WTC11 (cell line): ENCODE results near the gene SMG1.

ENCODE experiments used
- ATF1 ChIP-seq: sonication (generic); formaldehyde crosslinking; IDR thresholded peaks from 2 replicates; pipeline ENCODE4 v1.8.1; 2023; ENCODE audit warnings: mild to moderate bottlenecking, moderate library complexity, missing genetic modification reagents
- ELF4 ChIP-seq: sonication (generic); formaldehyde crosslinking; IDR thresholded peaks from 2 replicates; pipeline ENCODE4 v1.8.1; 2022; ENCODE audit warnings: low read depth, mild to moderate bottlenecking, moderate library complexity, missing genetic modification reagents
- IRF2 ChIP-seq: sonication (generic); formaldehyde crosslinking; IDR thresholded peaks from 2 replicates; pipeline ENCODE4 v1.8.0; 2022; ENCODE audit warnings: low read depth, missing genetic modification reagents, borderline replicate concordance
- JAZF1 ChIP-seq: fragments of 250-450 bp; sonication (Bioruptor Pico); IDR thresholded peaks from 2 replicates; pipeline ENCODE4 v1.9.0; 2021; ENCODE audit warnings: moderate library complexity, mild to moderate bottlenecking, inconsistent platforms
- NFYB ChIP-seq: sonication (generic); formaldehyde crosslinking; conservative IDR thresholded peaks from 2 replicates; pipeline ENCODE4 v1.8.0; 2022; ENCODE audit warnings: low read depth, missing genetic modification reagents
- NR2C2 ChIP-seq: sonication (generic); formaldehyde crosslinking; IDR thresholded peaks from 2 replicates; pipeline ENCODE4 v1.8.0; 2022; ENCODE audit warnings: mild to moderate bottlenecking, missing genetic modification reagents
- TEAD4 ChIP-seq: sonication (generic); formaldehyde crosslinking; IDR thresholded peaks from 2 replicates; pipeline ENCODE4 v1.8.0; 2022; ENCODE audit warnings: mild to moderate bottlenecking, missing genetic modification reagents
- ZNF671 ChIP-seq: fragments of 250-450 bp; sonication (Bioruptor Pico); IDR thresholded peaks from 2 replicates; pipeline ENCODE4 v1.8.0; 2021; ENCODE audit warnings: mild to moderate bottlenecking
- TF ChIP-seq, protein P1 (sequence below): fragments of 200-600 bp; IDR thresholded peaks from 2 replicates; pipeline ENCODE4 v1.8.0; 2022; ENCODE audit warnings: antibody characterized with exemption
- TF ChIP-seq, protein P2 (sequence below): sonication (generic); formaldehyde crosslinking; IDR thresholded peaks from 2 replicates; pipeline ENCODE4 v1.8.1; 2022; ENCODE audit warnings: mild to moderate bottlenecking, moderate library complexity, missing genetic modification reagents
- TF ChIP-seq, protein P3 (sequence below): sonication (generic); formaldehyde crosslinking; IDR thresholded peaks from 2 replicates; pipeline ENCODE4 v1.8.1; 2022; ENCODE audit warnings: missing genetic modification reagents, borderline replicate concordance

DNA sequence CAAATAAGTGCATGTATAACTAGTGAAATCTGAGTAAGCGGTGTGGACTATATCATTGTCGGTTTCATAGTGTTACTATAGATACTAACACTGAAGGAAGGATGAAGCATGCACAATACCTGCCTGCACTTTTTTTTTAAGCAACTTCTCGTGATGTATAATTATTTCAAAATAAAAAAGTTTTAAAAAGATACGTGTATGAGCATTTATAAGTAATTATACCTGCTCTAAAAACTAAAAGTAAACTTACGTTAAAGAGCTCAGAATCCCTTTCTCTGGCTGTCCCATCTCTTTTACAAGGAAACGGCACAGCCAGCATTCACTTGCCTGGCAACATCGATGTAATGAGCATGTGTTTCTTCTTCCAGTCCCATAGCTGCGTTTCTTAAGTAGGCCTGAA is 93.6 kb downstream of the SMG1 start:
- TF ChIP-seq ELF4 (CRISPR knock-in tag) (no peak), NR2C2 (no peak), NFYB (CRISPR knock-in tag) (no peak), ZNF671 (no peak), JAZF1 (CRISPR knock-in tag) (no peak), IRF2 (CRISPR knock-in tag) (no peak), TEAD4 (CRISPR knock-in tag) (no peak), ATF1 (CRISPR knock-in tag) (no peak)
- TF ChIP-seq, protein P1, sequence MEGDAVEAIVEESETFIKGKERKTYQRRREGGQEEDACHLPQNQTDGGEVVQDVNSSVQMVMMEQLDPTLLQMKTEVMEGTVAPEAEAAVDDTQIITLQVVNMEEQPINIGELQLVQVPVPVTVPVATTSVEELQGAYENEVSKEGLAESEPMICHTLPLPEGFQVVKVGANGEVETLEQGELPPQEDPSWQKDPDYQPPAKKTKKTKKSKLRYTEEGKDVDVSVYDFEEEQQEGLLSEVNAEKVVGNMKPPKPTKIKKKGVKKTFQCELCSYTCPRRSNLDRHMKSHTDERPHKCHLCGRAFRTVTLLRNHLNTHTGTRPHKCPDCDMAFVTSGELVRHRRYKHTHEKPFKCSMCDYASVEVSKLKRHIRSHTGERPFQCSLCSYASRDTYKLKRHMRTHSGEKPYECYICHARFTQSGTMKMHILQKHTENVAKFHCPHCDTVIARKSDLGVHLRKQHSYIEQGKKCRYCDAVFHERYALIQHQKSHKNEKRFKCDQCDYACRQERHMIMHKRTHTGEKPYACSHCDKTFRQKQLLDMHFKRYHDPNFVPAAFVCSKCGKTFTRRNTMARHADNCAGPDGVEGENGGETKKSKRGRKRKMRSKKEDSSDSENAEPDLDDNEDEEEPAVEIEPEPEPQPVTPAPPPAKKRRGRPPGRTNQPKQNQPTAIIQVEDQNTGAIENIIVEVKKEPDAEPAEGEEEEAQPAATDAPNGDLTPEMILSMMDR = no peak
- TF ChIP-seq, protein P2, sequence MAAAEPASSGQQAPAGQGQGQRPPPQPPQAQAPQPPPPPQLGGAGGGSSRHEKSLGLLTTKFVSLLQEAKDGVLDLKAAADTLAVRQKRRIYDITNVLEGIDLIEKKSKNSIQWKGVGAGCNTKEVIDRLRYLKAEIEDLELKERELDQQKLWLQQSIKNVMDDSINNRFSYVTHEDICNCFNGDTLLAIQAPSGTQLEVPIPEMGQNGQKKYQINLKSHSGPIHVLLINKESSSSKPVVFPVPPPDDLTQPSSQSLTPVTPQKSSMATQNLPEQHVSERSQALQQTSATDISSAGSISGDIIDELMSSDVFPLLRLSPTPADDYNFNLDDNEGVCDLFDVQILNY = no peak
- TF ChIP-seq, protein P3, sequence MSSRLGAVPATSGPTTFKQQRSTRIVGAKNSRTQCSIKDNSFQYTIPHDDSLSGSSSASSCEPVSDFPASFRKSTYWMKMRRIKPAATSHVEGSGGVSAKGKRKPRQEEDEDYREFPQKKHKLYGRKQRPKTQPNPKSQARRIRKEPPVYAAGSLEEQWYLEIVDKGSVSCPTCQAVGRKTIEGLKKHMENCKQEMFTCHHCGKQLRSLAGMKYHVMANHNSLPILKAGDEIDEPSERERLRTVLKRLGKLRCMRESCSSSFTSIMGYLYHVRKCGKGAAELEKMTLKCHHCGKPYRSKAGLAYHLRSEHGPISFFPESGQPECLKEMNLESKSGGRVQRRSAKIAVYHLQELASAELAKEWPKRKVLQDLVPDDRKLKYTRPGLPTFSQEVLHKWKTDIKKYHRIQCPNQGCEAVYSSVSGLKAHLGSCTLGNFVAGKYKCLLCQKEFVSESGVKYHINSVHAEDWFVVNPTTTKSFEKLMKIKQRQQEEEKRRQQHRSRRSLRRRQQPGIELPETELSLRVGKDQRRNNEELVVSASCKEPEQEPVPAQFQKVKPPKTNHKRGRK (CRISPR knock-in tag) = no peak
